ENCODE measurements around the gene HCRTR1. TPM values are rescaled to one million over a fixed set of nuclear protein-coding genes. Genes with fewer than 3 reads are reported as not detected.

The HCRTR1 gene
- polyA plus RNA-seq, 3 donors: 0.17 to 0.38 (median 0.18) TPM

Other genes with a start within 250 kb of the HCRTR1 start
- gene FABP3, start 244.6 kb upstream of the HCRTR1 start, polyA plus RNA-seq (ENCODE audit: insufficient read length in 3 of 3): 10 to 100 TPM; 77.2 to 91.3 (median 87.8) TPM
- gene SERINC2, start 204.5 kb upstream of the HCRTR1 start, polyA plus RNA-seq (ENCODE audit: insufficient read length in 3 of 3): 10 to 100 TPM; 32.6 to 38.6 (median 35.9) TPM
- gene TINAGL1, start 41.2 kb upstream of the HCRTR1 start, polyA plus RNA-seq (ENCODE audit: insufficient read length in 3 of 3): 10 to 100 TPM; 34.3 to 46.8 (median 39.5) TPM
- gene PEF1, start 27.2 kb downstream of the HCRTR1 start, polyA plus RNA-seq (ENCODE audit: insufficient read length in 3 of 3): 10 to 100 TPM; 77.6 to 82.8 (median 79.4) TPM
- gene COL16A1, start 86.3 kb downstream of the HCRTR1 start, polyA plus RNA-seq (ENCODE audit: insufficient read length in 3 of 3): 10 to 100 TPM; 26.6 to 35.9 (median 30.8) TPM
- gene ADGRB2, start 146.7 kb downstream of the HCRTR1 start, polyA plus RNA-seq (ENCODE audit: insufficient read length in 3 of 3): 10 to 100 TPM in 2 of 3 donors, 1 to 10 TPM in 1; 8.6 to 10.6 (median 10.1) TPM
- under 1 TPM; 0.04 to 0.45 (median 0.31) TPM for gene SPOCD1, start 198.3 kb downstream of the HCRTR1 start, polyA plus RNA-seq (ENCODE audit: insufficient read length in 3 of 3)

Data from right renal cortex interstitium (tissue), 3 donors.